ENCODE measurements around the gene ELMO1.

DNA sequence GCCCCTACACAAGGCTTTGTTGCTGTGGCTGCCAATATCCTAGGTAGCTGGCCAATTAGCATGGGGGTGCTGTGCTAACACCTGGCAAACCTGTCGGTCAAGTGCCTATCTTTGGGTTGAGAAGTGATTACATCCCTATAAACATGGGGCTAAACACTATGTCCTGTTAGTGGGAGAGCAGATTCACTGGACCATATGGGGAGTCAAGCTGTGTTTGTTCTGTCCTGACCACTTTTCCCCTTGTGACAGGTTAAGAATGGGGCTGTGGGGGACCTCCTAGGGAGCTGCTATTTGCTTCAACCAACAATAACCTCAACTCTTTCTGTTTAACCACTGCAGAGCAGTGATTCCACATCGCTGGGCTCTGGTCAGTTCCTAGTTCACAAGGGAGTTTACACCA is 572.9 kb downstream of the ELMO1 start:
- TF ChIP-seq POLR2A (IDR thresholded peaks at IDR 0.05; ENCODE audit: low read depth, low read length): no peak
- TF ChIP-seq, protein P1, sequence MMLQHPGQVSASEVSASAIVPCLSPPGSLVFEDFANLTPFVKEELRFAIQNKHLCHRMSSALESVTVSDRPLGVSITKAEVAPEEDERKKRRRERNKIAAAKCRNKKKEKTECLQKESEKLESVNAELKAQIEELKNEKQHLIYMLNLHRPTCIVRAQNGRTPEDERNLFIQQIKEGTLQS (IDR thresholded peaks at IDR 0.05; ENCODE audit: borderline replicate concordance, extremely low read depth, low read depth, low read length): no peak
- no peak for TF ChIP-seq RAD51 (IDR thresholded peaks at IDR 0.05)

Data from GM12878 (cell line).